ENCODE measurements around the gene ARHGAP1.

The ARHGAP1 gene

DNA sequence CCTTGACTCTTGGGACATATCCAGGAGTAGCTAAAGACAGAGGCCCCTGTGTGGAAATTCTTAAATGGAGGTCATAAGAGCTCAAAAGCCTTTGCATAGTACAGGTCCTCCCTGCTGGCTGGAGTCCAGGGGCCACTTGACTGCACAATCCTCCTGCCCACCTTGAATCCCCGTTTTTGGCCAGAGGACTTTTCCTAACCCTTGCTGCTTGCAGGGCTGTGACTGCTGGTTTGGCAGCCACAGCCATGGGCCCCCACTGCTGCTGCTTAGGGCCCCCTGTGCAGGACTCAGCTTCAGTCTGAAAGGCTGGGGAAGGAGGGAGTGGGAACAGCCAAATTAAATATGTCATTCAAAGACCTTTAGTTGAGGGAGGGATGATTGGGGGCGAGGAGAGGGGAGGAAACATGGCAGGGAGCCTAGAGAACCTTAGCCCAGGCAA, 33.4 kb downstream of the ARHGAP1 start:
- H3K9ac ChIP-seq (ENCODE audit: low read length): no peak overlapping the region
- no peaks in the 10 kb centered on the region for H3K9me3 ChIP-seq (ENCODE audit: low read length)
- no peaks in the 10 kb centered on the region for H3K27me3 ChIP-seq (ENCODE audit: control insufficient read depth in 1 of 2, insufficient read depth in 2 of 2, low read length in 2 of 2)
- peaks cover 78% of the 10 kb centered on the region for H3K36me3 ChIP-seq (ENCODE audit: insufficient read depth, low read length)
- H3K4me1 ChIP-seq (ENCODE audit: insufficient read depth, low read length): peaks cover 10% of the 10 kb centered on the region
- H3K27ac ChIP-seq (ENCODE audit: low read depth, low read length): no peak overlapping the region
- no peak overlapping the region for H3K4me3 ChIP-seq (ENCODE audit: low read depth in 1 of 2, low read length in 2 of 2)

- Histone ChIP-seq H3K36me3 (ENCODE audit: insufficient read depth, low read length) (peaks cover 82% of the 10 kb centered on the region), H3K4me1 (ENCODE audit: insufficient read depth, low read length) (peaks cover 10% of the 10 kb centered on the region), H3K27ac (ENCODE audit: low read depth, low read length) (no peak overlapping the region), H3K9ac (ENCODE audit: low read length) (no peak overlapping the region), H3K9me3 (ENCODE audit: low read length) (no peaks in the 10 kb centered on the region), H3K4me3 (ENCODE audit: low read depth in 1 of 2, low read length in 2 of 2) (no peak overlapping the region), H3K27me3 (ENCODE audit: control insufficient read depth in 1 of 2, insufficient read depth in 2 of 2, low read length in 2 of 2) (no peaks in the 10 kb centered on the region)
These were observed 33.9 kb downstream of the ARHGAP1 start for GRCh38 chr11:46666516-46666915.

- Histone ChIP-seq H3K4me3 (ENCODE audit: low read depth in 1 of 2, low read length in 2 of 2) (no peak overlapping the region), H3K9me3 (ENCODE audit: low read length) (no peaks in the 10 kb centered on the region), H3K9ac (ENCODE audit: low read length) (no peak overlapping the region), H3K36me3 (ENCODE audit: insufficient read depth, low read length) (peaks cover 74% of the 10 kb centered on the region), H3K4me1 (ENCODE audit: insufficient read depth, low read length) (peaks cover 10% of the 10 kb centered on the region), H3K27ac (ENCODE audit: low read depth, low read length) (no peak overlapping the region), H3K27me3 (ENCODE audit: control insufficient read depth in 1 of 2, insufficient read depth in 2 of 2, low read length in 2 of 2) (no peaks in the 10 kb centered on the region)
These were observed 35.1 kb downstream of the ARHGAP1 start for GRCh38 chr11:46665356-46665755.

GRCh38 chr11:46664612-46665011, 35.8 kb downstream of the ARHGAP1 start:
- H3K27ac ChIP-seq (ENCODE audit: low read depth, low read length): no peak overlapping the region
- H3K9me3 ChIP-seq (ENCODE audit: low read length): no peaks in the 10 kb centered on the region
- H3K4me3 ChIP-seq (ENCODE audit: low read depth in 1 of 2, low read length in 2 of 2): no peak overlapping the region
- no peaks in the 10 kb centered on the region for H3K27me3 ChIP-seq (ENCODE audit: control insufficient read depth in 1 of 2, insufficient read depth in 2 of 2, low read length in 2 of 2)
- no peak overlapping the region for H3K9ac ChIP-seq (ENCODE audit: low read length)
- peaks cover 76% of the 10 kb centered on the region for H3K36me3 ChIP-seq (ENCODE audit: insufficient read depth, low read length)
- H3K4me1 ChIP-seq (ENCODE audit: insufficient read depth, low read length): peaks cover 10% of the 10 kb centered on the region

DNA sequence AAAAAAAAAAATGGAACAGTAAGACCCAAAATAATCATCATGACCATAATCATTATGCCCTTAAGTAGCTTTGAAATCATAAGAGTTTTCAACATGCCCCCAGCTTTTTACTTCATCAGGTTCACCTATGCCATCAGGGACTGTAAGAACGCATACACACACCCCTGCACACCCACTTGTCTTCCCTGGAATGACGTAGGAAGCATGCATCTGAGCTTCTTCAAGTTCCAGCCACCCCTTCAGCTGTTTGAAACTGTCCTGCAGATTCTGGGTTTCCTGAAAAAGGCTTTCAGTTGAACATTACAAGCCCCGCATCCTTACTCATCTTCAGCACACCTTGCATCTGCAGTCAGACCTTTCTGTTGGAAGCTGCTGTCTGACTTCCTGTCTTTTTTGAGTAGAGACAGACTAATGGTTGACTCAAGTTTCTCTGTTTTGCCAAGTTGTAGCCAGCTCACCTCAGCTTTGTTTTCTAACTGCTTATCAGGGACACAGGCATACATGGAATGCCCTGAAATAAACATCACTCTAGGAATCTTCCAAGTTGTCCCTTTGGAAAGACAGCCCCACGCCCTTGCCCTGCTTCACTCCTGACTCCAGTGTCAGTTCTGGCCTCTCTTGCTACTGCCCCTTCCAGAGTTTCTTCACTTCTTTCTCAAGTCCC, 37.0 kb downstream of the ARHGAP1 start:
- no peaks in the 10 kb centered on the region for H3K9me3 ChIP-seq (ENCODE audit: low read length)
- H3K9ac ChIP-seq (ENCODE audit: low read length): no peak overlapping the region
- H3K4me3 ChIP-seq (ENCODE audit: low read depth in 1 of 2, low read length in 2 of 2): no peak overlapping the region
- no peaks in the 10 kb centered on the region for H3K27me3 ChIP-seq (ENCODE audit: control insufficient read depth in 1 of 2, insufficient read depth in 2 of 2, low read length in 2 of 2)
- H3K27ac ChIP-seq (ENCODE audit: low read depth, low read length): no peak overlapping the region
- H3K4me1 ChIP-seq (ENCODE audit: insufficient read depth, low read length): peaks cover 10% of the 10 kb centered on the region
- peaks cover 76% of the 10 kb centered on the region for H3K36me3 ChIP-seq (ENCODE audit: insufficient read depth, low read length)

GRCh38 chr11:46662366-46662765, 38.1 kb downstream of the ARHGAP1 start:
- Histone ChIP-seq H3K4me3 (ENCODE audit: low read depth in 1 of 2, low read length in 2 of 2) (no peak overlapping the region), H3K27me3 (ENCODE audit: control insufficient read depth in 1 of 2, insufficient read depth in 2 of 2, low read length in 2 of 2) (no peaks in the 10 kb centered on the region), H3K4me1 (ENCODE audit: insufficient read depth, low read length) (peaks cover 9% of the 10 kb centered on the region), H3K27ac (ENCODE audit: low read depth, low read length) (no peak overlapping the region), H3K9me3 (ENCODE audit: low read length) (no peaks in the 10 kb centered on the region), H3K36me3 (ENCODE audit: insufficient read depth, low read length) (peaks cover 77% of the 10 kb centered on the region), H3K9ac (ENCODE audit: low read length) (no peak overlapping the region)

- peaks cover 4% of the 10 kb centered on the region for H3K4me1 ChIP-seq (ENCODE audit: insufficient read depth, low read length)
- H3K27ac ChIP-seq (ENCODE audit: low read depth, low read length): no peak overlapping the region
- H3K9ac ChIP-seq (ENCODE audit: low read length): no peak overlapping the region
- H3K4me3 ChIP-seq (ENCODE audit: low read depth in 1 of 2, low read length in 2 of 2): no peak overlapping the region
- H3K36me3 ChIP-seq (ENCODE audit: insufficient read depth, low read length): peaks cover 78% of the 10 kb centered on the region
- no peaks in the 10 kb centered on the region for H3K9me3 ChIP-seq (ENCODE audit: low read length)
- no peaks in the 10 kb centered on the region for H3K27me3 ChIP-seq (ENCODE audit: control insufficient read depth in 1 of 2, insufficient read depth in 2 of 2, low read length in 2 of 2)
These were observed 38.6 kb downstream of the ARHGAP1 start for GRCh38 chr11:46661836-46662235.

GRCh38 chr11:46659908-46660307, 40.5 kb downstream of the ARHGAP1 start:
- Histone ChIP-seq H3K9ac (ENCODE audit: low read length) (no peak overlapping the region), H3K27ac (ENCODE audit: low read depth, low read length) (no peak overlapping the region), H3K4me1 (ENCODE audit: insufficient read depth, low read length) (no peaks in the 10 kb centered on the region), H3K9me3 (ENCODE audit: low read length) (no peaks in the 10 kb centered on the region), H3K27me3 (ENCODE audit: control insufficient read depth in 1 of 2, insufficient read depth in 2 of 2, low read length in 2 of 2) (no peaks in the 10 kb centered on the region), H3K36me3 (ENCODE audit: insufficient read depth, low read length) (peaks cover 75% of the 10 kb centered on the region), H3K4me3 (ENCODE audit: low read depth in 1 of 2, low read length in 2 of 2) (no peak overlapping the region)

GRCh38 chr11:46658259-46658658, 42.2 kb downstream of the ARHGAP1 start:
- peaks cover 61% of the 10 kb centered on the region for H3K36me3 ChIP-seq (ENCODE audit: insufficient read depth, low read length)

DNA sequence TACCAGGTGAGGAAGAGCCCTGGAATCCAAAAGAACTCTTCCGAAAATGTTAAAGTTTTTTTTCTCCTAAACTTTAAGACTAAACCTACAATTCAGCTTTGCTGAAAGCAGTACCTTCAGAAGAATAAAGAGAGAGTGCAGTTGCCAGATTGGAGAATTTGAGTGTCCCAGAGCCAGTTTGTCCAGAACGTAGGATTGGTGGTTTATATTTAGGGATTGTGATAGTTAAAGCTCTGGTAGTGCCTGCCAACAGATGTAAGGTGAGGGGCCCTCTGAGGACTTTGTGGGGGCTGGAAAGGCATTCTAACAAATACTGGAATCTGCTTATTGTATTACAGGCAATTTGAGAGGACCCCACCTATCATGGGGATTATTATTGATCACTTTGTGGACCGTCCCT, 43.2 kb downstream of the ARHGAP1 start:
- Histone ChIP-seq H3K9me3 (ENCODE audit: low read length) (no peaks in the 10 kb centered on the region), H3K27ac (ENCODE audit: low read depth, low read length) (no peak overlapping the region), H3K4me3 (ENCODE audit: low read depth in 1 of 2, low read length in 2 of 2) (no peak overlapping the region), H3K36me3 (ENCODE audit: insufficient read depth, low read length) (peaks cover 61% of the 10 kb centered on the region), H3K9ac (ENCODE audit: low read length) (no peak overlapping the region), H3K27me3 (ENCODE audit: control insufficient read depth in 1 of 2, insufficient read depth in 2 of 2, low read length in 2 of 2) (no peaks in the 10 kb centered on the region), H3K4me1 (ENCODE audit: insufficient read depth, low read length) (no peaks in the 10 kb centered on the region)

More at GRCh38 chr11:46658259-46658658, 42.2 kb downstream of the ARHGAP1 start:
- H3K9me3 ChIP-seq (ENCODE audit: low read length): no peaks in the 10 kb centered on the region
- no peaks in the 10 kb centered on the region for H3K27me3 ChIP-seq (ENCODE audit: control insufficient read depth in 1 of 2, insufficient read depth in 2 of 2, low read length in 2 of 2)
- no peak overlapping the region for H3K4me3 ChIP-seq (ENCODE audit: low read depth in 1 of 2, low read length in 2 of 2)
- H3K9ac ChIP-seq (ENCODE audit: low read length): no peak overlapping the region
- H3K27ac ChIP-seq (ENCODE audit: low read depth, low read length): no peak overlapping the region
- no peaks in the 10 kb centered on the region for H3K4me1 ChIP-seq (ENCODE audit: insufficient read depth, low read length)

GRCh38 chr11:46655631-46656030, 44.8 kb downstream of the ARHGAP1 start:
- no peak overlapping the region for H3K27ac ChIP-seq (ENCODE audit: low read depth, low read length)
- peaks cover 66% of the 10 kb centered on the region for H3K36me3 ChIP-seq (ENCODE audit: insufficient read depth, low read length)
- H3K9ac ChIP-seq (ENCODE audit: low read length): no peak overlapping the region

DNA sequence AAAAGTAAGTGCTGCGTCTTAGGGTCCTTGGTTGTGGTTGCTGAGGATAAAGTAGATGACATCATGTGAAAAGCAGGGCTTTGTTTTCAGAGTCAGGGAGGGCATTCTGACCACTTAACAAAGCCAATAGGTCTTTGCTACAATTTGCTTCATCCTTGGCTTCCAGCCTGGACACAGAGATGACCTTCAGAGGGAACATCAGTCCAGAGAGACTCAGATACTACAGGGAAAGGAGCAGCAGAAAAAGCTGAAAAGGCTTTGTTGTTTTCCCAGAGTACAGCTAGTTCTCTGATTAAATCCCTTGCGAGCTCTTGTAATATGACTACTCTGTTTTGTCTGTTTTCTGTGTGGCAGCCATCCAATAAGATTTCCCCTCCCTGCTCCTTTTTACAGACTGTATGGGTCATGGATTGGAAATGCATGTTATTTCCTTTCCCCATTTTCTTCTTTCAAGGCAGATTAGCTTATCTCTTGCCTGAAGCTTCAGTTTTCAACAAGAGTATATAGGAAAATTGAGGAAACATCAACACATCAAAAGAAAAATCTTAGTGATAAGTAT, 51.2 kb downstream of the ARHGAP1 start:
- no peak overlapping the region for H3K9ac ChIP-seq (ENCODE audit: low read length)
- no peaks in the 10 kb centered on the region for H3K4me1 ChIP-seq (ENCODE audit: insufficient read depth, low read length)
- no peak overlapping the region for H3K4me3 ChIP-seq (ENCODE audit: low read depth in 1 of 2, low read length in 2 of 2)
- H3K9me3 ChIP-seq (ENCODE audit: low read length): no peaks in the 10 kb centered on the region
- H3K36me3 ChIP-seq (ENCODE audit: insufficient read depth, low read length): peaks cover 63% of the 10 kb centered on the region
- no peak overlapping the region for H3K27ac ChIP-seq (ENCODE audit: low read depth, low read length)
- H3K27me3 ChIP-seq (ENCODE audit: control insufficient read depth in 1 of 2, insufficient read depth in 2 of 2, low read length in 2 of 2): no peaks in the 10 kb centered on the region

More at GRCh38 chr11:46655631-46656030, 44.8 kb downstream of the ARHGAP1 start:
- Histone ChIP-seq H3K4me1 (ENCODE audit: insufficient read depth, low read length) (no peaks in the 10 kb centered on the region), H3K4me3 (ENCODE audit: low read depth in 1 of 2, low read length in 2 of 2) (no peak overlapping the region), H3K27me3 (ENCODE audit: control insufficient read depth in 1 of 2, insufficient read depth in 2 of 2, low read length in 2 of 2) (no peaks in the 10 kb centered on the region), H3K9me3 (ENCODE audit: low read length) (no peaks in the 10 kb centered on the region)
